HG02588 (cell line): ENCODE measurements around the gene OTOP2.
"Not testable (repeated sequence)": the region's sequence is repeated elsewhere in the genome, so short reads cannot be mapped to it uniquely, and the experiment has no call there.

ENCODE experiments used
- ATAC-seq: cut with Tn5 transposase; IDR thresholded peaks from one replicate; pipeline ENCODE4 v1.9.1; 2021; ENCODE audit warnings: mild to moderate bottlenecking, moderate library complexity; ENCODE audit not compliant: unreplicated experiment

Gene OTOP2

DNA sequence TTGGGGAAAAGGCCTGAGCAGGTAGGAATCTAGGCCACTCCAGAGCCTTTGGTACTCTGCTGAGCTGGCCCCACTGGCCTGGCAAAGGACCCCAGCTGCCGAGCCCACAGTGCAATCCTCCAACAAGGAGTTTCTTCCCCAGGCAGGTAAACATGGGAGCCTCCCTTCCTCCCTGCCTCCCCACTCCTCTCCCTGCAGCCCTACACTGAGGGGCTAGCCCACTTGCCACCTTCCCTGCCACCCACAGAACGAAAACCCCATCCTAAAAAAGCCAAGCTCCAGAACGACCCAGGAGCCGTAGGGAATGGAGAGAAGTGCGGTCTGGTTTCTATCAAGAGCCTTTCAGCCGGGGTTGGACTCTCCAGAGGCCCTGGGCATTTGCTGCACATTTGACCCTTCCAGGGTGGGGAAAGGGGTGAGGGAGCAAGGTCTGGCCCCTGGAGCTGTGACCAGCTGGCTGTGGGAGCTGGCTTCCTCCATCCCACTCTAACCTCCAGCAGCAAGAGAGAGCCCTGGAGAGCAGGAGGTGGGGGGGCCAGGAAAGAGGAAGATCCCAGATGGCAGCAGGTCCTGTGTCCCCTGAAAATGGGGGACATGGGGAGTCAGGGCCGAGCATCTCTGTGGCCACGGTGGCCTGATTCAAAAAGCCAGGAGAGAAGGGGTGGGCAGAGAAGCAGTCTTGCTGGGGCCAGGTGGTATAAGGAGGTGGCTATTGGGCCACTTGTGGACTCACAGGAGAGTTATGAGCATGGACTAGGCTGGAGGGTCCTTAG lies 47.2 kb downstream of the OTOP2 start:
- no peak for ATAC-seq

DNA sequence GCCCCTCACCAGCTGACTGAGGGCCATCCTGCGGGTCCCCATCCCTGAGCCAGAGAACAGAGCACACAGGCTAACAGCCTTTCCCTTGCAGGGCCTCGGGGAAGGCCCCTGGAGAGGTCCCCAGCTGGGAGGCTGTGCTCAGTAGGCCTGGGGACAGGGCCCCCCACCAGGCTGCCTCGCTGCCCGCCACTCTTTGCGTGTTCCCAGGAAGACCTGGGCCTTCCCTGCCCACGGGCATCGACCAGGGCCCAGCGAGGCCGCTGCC lies 47.7 kb downstream of the OTOP2 start:
- ATAC-seq = no peak

DNA sequence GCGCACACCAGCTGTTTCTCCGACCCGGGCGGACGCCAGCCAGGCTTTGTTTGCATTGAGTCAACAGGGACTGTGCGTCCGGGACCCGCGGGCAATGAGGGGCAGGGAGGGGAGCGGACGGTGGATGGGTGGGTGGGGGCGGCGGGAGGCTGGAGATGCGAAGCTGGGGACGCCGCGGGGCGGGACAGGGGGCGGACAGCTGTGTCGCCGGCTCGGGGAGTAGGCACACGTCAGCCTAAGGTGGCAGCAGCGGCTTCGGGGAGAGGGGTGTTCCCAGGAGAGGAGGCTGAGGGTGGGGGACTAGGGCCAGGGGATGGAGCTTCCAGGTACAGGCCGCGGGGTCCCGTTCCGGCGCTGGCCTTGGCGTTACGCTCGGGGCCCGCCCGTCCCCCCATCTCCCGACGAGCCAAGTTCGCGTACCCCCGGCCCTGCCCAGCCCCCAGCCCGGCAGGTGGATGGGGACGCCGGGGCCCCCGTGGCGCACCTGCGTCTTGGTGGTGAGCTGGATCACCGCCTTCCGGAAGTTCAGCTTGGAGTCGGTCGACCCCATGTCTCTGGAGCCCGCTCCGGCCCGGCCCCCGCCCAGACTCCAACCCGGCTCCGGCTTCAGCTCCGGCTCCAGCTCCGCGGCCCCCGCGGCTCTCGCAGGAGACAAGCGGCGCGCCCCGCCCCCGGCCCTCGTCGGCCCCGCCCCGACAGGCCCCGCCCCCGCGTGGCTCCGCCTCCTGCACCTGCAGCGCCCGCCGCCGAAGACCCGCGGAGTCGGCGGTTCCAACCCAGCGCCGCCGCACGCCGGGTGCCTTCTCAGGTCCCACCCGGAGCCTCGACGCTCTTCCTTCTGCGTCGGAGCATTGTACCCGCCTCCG lies 48.3 kb downstream of the OTOP2 start, which contains the start of gene HID1:
Gene HID1, minus strand, starts transcription at position 653 of the 866 bp plus-strand sequence. Its CDS starts 103 bp downstream, at position 550.
- no peak for ATAC-seq

DNA sequence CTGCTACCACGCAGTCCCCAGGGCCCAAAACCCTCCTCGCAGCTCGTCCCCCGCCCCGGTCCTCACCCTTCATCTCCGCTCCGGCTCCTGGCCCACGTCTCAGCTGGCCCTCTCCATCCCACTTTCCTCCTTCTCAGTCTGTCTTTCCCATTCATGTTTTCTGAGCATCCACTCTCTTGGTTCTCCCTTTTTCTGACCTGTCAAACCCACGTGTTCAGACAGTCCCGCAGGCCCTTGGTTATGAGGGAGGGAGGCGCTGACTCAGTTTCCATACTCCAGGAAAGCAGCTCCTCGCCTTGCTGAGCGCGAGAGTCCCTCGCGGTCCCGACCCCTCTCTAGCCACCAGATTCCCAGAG lies 48.9 kb downstream of the OTOP2 start:
- ATAC-seq = no peak

DNA sequence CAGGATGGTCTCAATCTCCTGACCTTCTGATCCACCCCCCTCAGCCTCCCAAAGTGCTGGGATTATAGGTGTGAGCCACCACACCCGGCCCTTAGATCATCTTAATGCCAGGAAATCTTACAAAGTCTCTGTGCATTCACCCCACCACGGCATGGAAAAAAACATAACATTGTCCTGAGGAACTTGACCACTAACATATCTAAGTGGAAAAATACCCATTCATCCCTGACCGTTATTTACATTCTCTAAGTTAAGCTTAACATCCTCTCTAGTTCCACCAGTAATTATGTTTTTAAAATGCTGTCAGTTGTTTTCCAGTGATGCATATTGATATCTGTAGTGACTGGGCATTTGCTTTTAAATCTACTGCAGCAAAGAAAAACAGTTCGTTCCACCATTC lies 51.9 kb downstream of the OTOP2 start:
- no peak for ATAC-seq

DNA sequence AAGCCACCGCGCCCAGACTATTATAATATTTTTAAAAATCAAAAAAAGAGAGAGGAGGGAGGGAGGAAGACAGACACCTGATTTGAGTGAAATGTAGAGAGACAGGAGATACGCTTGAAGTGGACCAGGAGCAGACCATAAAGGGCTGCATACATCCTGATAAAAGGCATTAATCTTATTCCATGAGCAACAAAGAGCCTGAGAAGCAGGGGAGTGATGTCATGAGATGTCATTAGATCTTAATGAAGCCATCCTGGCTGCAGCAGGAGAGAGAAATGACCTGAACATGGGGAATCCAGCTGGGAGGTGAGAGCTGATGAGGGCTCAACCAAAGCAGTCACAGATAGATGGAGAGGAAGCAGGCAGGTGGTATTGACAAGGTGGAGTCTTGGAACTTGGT lies 53.7 kb downstream of the OTOP2 start:
- no peak for ATAC-seq

DNA sequence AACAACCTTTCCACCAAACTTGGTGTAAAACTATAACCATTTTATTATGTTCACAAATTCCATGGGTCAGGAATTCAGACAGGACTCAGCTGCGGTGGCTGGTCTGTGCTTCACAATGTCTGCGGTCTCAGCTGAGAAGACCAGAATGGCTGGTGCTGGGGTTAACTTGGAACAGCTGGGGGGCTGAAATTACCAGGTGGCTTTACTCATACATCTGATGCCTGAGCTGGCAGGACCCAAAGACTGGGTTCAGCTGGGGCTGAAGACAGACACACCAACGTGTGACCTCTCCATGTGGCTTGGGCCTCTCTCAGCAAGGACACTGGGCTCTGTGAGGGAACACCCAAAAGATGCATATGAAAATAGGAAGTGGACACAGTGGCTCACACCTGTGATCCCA lies 54.2 kb downstream of the OTOP2 start:
- ATAC-seq = no peak

DNA sequence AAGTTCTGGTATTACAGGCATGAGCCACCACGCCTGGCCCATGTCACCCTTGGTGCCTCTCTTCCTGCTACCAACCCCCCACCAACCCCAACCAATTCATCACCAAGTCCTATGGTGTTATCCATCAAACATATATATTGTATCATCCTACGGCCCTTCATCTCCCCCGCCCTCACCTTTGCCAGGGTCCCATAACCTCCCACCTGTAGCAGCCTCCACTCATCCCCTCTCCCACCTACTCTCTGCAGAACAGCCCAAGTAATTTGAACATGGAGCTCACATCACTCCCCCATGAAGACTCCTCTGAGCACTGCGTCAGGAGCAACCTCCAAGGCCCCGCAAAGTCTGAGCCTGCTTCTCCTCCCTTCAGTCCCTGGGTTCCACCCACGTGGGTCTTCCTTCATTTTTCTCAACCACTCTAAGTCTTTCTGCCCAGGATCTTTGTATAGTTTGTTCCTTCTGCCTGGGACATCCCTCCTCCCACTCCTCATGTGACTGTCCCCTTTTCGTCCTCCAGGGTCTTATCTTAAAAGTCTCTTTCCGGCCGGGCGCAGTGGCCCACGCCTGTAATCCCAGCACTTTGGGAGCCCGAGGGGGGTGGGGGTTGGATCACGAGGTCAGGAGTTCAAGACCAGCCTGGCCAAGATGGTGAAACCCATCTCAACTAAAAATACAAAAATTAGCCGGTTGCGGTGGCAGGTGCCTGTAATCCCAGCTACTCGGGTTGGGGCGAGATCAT lies 55.5 kb downstream of the OTOP2 start:
- no peak for ATAC-seq

DNA sequence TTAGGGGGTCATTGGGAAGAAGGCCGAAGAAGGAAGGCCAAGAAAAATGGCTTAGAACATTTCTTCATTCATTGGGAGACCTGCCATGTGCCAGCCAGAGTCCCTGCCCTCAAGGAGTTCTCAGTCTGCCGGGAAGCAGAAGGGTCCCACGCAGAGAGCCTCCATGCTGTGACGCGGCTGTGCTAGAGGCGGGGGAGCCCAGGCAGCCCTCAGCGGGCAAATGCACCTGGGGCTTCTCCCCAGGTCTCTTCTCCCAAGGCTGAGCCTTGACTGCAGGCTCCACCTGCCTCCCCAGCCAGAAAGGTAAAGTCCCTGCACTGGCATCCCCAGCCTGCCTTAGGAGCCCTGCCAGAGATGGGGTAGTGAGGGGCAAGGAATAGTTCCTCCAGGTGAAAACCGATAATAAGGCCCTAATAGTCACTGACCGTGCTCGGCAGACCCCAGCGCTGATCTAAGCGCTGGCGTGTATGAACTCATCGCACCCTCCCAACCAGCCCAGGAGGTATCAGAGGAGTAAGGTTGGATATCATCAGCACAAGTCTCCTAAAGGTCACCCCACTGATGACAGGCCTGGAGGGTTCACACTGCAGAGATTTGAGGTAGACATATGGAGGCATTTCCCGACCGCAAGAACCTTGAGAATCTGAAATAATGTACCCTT lies 57.4 kb downstream of the OTOP2 start:
- ATAC-seq = no peak

DNA sequence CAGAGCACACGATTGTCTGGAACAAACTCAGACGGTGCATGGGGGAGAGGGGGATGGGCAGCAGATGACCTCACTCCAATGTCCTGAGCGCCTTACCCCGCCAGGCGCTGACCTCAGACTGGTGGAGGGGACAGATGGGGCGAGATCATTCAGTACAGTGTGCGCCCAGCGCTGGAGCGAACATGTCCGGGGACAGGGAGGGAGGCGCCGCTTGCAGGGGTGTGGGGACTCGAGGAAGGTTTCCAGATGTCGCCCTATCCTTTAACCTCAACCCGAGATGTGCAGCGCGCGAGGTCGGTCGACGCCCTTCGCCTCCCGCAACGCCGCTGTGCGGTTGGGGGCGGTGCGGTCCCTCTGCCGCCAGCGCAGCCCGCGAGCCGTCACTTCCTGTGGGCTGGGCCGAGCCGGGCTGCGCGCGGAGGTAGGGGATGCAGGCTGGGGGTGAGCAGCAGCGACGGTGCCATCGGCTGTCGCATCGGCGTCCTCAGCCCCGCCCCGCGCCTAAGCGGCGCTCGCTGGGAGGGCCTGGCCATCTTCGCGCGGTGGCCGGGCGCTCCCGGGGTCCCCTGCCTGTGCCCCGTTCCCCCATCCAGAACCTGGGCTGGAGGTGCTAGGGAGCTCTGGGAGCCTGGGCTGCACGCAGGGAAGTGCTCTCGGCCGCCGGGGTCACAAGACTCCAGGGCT lies 58.0 kb downstream of the OTOP2 start:
- ATAC-seq = no peak

DNA sequence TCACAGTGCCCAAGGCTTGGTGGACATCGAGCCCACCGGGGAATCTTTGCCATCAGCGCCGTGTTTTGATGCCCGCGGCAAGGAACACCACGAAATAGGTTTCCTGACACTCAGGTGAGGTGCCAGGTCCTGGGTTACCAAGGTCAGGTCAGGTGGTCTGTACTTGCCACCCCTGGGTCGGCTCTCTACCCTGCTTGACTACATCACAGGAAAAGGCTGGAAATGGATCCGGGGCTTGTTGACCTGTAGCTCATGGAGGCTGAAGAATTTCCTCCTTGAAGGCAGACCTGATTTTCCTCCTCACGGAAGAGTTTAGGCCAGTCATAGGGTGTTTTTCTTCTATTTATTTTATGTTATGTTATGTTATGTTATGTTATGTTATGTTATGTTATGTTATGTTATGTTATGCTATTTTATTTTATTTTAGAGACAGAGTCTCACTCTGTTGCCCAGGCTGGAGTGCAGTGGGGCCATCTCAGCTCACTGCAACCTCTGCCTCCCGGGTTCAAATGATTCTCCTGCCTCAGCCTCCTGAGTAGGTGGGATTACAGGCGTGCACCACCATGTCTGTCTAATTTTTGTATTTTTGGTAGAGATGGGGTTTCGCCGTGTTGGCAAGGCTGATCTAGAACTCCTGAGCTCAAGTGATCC lies 58.7 kb downstream of the OTOP2 start:
- ATAC-seq = not testable (repeated sequence)
